HG03045 (cell line): ENCODE data around the gene ZC3H8.
A peak's percentile ranks its signal among the peaks of the same experiment; 100 is the strongest.
"Not testable (repeated sequence)": the region's sequence is repeated elsewhere in the genome, so short reads cannot be mapped to it uniquely, and the experiment has no call there.

Experiments used
- ATAC-seq: cut with Tn5 transposase; IDR thresholded peaks from one replicate; pipeline ENCODE4 v1.9.1; 2021; ENCODE audit warnings: mild to moderate bottlenecking, moderate library complexity; ENCODE audit not compliant: unreplicated experiment

The ZC3H8 gene

DNA sequence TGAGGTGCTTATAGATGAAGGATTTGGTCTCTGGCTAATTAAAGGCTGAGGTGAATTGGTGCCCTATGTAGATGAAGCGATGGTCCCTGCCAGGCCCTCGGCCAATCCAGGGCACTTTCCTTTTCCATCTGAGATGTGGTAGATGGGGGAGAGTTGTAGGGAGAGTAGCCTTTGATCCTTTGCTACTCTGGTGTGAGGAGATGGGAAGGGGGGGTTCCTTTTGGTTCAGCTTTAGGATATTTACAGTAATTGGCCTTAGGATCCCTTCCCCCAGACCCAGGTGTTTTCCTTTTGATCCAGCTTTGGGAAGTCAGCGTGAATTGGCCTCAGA, 5.4 kb upstream of the ZC3H8 start:
- no peak for ATAC-seq

DNA sequence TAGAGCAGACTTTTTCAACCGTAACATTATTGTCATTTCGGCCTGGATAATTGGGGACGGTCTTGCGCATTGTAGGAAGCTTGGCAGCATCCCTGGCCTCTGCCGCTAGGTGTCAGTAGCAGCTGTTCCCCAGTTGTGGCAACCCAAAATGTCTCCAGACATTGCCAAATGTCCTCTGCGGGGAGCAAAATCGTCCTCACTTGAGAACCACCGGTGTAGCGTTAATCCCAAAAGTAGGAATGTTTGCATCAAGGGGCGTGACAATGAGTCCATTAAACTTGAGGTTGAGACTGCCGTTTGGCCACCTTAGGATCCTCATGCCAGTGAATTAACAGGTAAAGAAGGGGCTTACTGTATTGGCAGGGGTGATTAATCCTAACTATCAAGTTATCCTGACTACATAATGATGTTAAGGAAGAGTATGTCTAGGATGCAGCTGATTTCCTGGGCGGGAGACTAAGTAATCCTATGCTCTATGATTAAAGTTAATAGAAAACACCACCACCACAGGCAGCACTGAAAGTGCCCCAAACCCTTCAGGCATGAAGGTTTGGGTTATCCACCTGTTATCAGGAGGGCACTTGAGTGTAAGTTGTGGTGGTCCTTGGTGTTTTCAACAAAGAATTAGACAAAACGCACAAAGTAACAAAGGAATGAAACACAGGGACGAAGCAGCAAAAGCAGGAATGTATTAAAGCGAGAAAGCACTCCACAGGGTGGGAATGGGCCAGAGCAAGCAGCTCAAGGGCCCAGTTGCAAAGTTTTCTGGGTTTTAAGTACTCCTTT, 4.9 kb upstream of the ZC3H8 start:
- ATAC-seq: peak; percentile 36

- ATAC-seq: no peak
Observed at GRCh38 chr2:112257575-112257974, 2.7 kb upstream of the ZC3H8 start.

- ATAC-seq: no peak
Observed at GRCh38 chr2:112256654-112257053, 1.8 kb upstream of the ZC3H8 start.

GRCh38 chr2:112255875-112256274, 1.0 kb upstream of the ZC3H8 start:
- no peak for ATAC-seq

GRCh38 chr2:112253261-112253815, 1.5 kb downstream of the ZC3H8 start:
- no peak for ATAC-seq

DNA sequence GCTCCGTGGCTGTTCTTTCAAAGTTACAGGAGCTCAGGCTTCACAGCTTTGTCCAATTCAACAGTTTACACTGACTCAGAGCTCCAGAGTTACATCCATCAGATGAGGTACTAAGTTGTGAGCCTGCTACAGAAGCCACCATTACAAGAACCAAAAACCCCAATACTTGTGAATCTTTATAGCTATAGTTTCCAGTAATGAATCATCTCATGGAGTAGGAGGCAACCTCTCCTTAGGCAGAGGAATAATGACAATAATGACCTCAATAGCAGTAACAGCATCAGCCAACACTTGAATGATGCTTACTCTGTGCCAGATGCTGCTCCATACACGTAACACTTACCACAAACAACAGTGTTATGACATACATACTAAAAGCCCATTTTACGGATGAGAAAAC, 3.6 kb downstream of the ZC3H8 start:
- ATAC-seq: no peak

DNA sequence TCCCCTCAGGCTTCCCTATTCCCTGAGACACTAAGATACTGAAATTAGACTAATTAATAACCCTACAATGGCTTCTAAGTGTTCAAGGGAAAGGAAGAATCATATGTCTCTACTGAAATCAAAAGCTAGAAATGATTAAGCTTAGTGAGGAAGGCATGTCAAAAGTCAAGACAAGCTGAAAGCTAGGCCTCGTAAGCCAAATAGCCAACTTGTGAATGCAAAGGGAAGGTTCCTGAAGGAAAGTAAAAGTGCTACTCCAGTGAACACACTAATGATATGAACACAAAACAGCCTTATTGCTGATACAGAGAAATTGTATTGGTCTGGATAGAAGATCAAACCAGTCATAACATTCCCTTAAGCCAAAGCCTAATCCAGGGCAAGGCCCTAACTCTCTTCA, 10.0 kb downstream of the ZC3H8 start:
- no peak for ATAC-seq

DNA sequence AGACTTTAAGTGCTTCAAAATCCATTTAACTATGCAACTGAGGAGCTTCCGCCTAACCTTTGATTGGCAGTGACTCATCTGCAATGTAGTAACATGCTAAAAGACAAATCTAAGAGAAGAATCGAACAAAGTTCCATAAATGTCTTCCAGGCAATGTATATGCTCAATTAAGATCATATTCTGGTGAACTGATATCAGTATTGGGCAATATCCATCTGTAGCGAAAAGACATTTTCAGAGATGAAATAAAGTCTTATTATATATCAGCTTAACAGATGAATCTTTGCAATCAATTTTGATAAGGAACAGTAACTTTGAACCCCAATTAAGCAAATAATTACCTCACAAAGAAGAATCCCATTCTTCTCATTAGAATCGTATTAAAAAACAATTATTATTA, 11.6 kb downstream of the ZC3H8 start:
- ATAC-seq: no peak

DNA sequence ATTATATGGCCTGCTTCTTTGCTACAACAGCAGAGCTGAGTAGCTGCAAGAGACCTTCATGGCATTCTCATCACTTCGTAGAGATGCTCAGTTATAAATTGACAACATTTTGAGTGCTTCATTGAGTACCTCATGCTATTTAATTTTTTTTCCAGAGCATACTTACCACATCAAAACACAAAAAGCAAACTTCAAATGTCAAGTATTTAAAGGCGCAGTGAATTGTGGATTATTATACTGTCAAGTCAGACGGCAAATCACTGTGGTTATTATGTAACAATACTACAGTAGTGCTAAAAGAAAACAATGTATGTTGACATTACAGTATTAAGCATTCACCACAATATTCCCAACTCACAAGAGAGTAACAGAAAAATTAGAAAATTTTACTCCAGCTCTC, 12.5 kb downstream of the ZC3H8 start:
- no peak for ATAC-seq

GRCh38 chr2:112239862-112240261, 15.0 kb downstream of the ZC3H8 start:
- no peak for ATAC-seq

DNA sequence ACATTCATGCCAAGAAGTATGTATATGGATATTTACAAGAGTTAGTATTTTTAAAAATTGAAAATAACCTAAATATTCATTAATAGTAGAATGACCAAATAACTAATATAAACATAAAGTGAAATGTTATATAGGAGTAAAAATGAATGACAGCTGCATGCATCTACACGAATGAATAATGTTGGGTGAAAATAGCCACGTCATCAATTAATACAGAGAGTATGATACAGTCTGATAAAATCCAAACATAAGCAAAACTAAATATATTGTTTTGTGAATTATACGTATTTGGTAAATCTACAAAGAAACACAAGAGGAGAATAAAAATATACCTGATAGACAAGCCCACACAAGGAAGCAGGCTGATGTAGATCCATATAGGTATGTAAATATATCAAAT, 24.5 kb downstream of the ZC3H8 start:
- ATAC-seq: no peak

DNA sequence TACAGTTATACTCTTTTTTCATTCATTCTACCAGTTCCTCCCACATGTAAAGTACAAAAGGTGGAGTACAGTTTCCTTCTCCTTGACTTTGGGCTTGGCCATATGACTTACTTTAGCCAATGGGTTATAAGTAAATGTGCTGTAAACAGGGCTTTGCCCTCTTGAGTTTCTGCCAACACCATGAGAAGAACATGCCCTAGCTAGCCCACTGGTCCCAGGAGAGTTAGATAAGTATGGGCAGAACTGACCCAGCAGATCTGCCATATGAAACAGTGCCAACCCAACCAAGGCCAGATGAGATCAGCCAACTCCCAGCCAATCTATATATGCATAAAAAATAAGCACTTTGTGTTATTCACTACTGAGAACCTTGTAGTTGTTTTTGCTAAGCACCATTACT, 25.5 kb downstream of the ZC3H8 start:
- no peak for ATAC-seq

DNA sequence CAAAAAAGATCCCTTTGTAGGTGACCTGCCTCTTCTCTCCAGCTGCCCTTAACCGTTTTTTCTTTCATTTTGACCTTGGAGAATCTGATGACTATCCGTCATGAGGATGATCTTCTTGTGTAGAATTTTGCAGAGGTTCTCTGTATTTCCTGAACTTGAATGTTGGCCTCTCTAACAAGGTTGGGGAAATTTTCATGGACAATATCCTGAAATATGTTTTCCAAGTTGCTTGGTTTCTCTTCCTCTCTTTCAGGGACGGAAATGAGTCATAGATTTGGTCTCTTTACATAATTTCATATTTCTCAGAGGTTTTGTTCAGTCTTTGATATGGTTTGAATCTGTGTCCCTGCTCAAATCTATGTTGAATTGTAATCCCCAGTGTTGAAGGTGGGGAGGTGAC, 34.0 kb downstream of the ZC3H8 start:
- ATAC-seq: no peak

DNA sequence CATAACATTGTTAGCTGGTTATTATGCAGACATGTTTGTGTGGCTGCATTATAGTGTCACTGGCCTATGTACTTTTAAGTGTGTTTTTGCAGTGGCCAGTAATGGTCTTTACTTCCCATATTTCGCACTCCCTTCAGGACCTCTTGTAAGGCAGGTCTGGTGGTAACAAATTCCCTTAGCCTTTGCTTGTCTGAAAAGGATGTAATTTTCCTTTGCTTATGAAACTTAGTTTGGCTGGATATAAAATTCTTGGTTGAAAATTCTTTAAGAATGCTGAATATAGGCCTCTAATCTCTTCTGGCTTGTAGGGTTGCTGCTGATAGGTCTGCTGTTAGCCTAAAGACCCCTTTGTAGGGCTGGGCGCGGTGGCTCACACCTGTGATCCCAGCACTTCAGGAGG, 34.7 kb downstream of the ZC3H8 start:
- no peak for ATAC-seq

DNA sequence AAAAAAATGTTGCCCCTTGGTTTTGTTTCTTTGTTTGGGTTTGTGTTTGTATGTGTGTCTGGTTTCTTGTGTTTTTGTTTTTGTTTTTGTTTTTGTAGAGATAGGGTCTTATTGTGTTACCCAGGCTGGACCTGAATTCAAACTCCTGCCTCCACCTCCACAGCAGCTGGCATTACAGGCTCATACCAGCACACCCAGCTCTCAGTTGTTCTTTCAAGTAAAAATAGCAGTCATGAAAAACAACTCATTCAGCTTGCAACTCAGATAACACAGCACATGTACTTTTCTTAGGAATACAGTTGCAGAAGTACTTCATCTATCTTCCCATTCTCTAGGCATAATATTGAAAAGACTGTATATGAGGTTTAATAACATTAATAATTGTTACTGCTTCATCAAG, 37.0 kb downstream of the ZC3H8 start:
- no peak for ATAC-seq

DNA sequence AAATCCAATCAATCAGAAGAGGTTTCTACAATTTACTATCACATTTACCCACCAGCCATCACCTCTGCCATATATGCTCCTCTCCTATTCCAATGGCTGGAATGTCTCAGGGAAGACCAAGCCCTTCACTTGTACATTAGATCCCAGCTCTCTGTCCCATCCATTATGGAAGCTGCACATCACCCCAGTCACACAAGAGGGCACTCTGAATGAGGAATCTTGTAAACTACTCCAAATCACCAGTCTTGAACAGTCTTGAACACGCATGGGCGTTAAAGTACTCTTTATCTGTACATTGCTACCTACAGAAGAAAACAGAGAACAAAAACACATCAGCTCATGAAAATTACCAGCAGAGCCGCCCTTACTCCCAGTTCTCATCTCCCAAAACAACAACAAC, 38.7 kb downstream of the ZC3H8 start:
- ATAC-seq: no peak

GRCh38 chr2:112207905-112208304, 46.9 kb downstream of the ZC3H8 start:
- not testable (repeated sequence) for ATAC-seq

- no peak for ATAC-seq
Observed at GRCh38 chr2:112204411-112204810, 50.4 kb downstream of the ZC3H8 start.

DNA sequence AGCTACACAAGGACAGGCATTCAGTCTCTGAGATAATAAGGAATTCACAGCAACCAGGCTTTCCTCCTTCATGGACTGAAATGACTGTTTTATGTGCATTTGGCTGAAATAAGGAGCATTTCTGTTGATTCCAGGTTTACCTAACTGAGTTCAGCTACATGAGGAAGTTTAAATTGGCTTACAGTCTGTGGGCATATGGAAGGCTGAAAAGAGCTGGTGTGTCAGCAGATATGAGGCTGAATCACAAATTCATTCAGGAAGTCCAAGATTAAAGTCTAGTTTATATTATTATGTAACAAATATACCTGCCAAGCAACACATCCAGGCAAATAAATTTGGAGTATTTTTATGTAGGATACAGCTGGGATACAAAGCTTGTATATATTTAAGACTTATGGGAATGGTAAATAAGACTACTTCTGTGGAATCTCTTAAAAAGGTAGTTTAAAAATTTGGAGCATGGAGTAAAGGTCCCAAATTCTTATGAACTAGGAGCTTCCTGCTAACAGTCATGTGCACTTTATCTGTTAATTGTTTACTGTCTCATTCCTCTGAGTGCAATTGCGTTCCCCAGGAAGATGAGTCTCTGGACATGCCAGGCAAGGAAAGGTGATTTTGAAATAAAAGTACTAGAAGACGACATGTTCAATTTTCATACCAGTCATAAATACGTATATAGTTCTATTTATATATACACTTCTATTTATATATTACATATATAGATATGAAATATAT, 53.0 kb downstream of the ZC3H8 start:
- ATAC-seq: no peak

GRCh38 chr2:112199188-112199587, 55.7 kb downstream of the ZC3H8 start:
- ATAC-seq: no peak

DNA sequence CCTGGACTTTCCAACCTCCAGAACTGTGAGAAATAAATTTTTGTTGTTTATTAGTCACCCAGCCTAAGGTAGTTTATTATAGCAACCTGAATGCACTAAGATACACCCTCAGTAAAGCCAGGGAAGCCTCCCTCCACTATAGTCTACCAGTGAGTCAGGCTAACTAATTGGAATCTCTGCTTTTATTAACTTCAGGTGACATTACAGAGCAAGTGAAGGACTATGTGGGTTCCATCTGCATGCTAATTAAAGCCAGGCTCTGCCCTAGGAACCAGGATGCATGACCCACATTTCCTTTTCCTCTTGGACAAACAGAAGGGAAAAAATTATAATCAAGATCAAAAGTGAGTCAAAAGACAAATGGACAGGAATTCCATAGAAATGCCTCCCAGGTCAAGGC, 56.1 kb downstream of the ZC3H8 start:
- ATAC-seq: no peak
